Heart right ventricle (tissue), 16 donors: ENCODE data around the gene METTL15. TPM values are rescaled to one million over a fixed set of nuclear protein-coding genes. Genes with fewer than 3 reads are reported as not detected.

Source experiments
- ATAC-seq, 8 donors: fragments of 200-7000 bp; cut with Tn5 transposase; one replicate each; pipeline ENCODE4 v1.9.1; 2020; ENCODE audit warnings: mild to moderate bottlenecking in 8 of 8, moderate library complexity in 8 of 8, moderate number of reproducible peaks in 1 of 8
- DNase-seq, 2 donors: peaks; one replicate each; pipeline ENCODE4 v3.0.0-alpha.2; 2020
- H3K27ac ChIP-seq, 10 donors: fragments of 200-600 bp; sonication (generic) in 2 of 10; one replicate each; pipeline versions ENCODE4 v1.5.0 to v1.8.0; 2020 to 2022; ENCODE audit warnings: mild to moderate bottlenecking in 3 of 10
- H3K27me3 ChIP-seq, 7 donors: fragments of 200-600 bp; one replicate each; pipeline ENCODE4 v1.8.0; 2021 to 2022; ENCODE audit warnings: mild to moderate bottlenecking in 2 of 7
- H3K36me3 ChIP-seq, 9 donors: fragments of 200-600 bp; sonication (generic) in 1 of 9; one replicate each; pipeline versions ENCODE4 v1.5.0 to v1.8.0; 2020 to 2022; ENCODE audit warnings: mild to moderate bottlenecking in 2 of 9
- H3K4me1 ChIP-seq, 9 donors: fragments of 200-600 bp; sonication (generic) in 1 of 9; one replicate each; pipeline versions ENCODE4 v1.5.0 to v1.8.0; 2020 to 2022; ENCODE audit warnings: mild to moderate bottlenecking in 4 of 9
- H3K4me3 ChIP-seq, 10 donors: fragments of 200-600 bp; sonication (generic) in 2 of 10; one replicate each; pipeline versions ENCODE4 v1.5.0 to v1.8.0; 2020 to 2022; ENCODE audit warnings: mild to moderate bottlenecking in 7 of 10, moderate library complexity in 2 of 10
- H3K9me3 ChIP-seq, 11 donors: fragments of 200-600 bp in 10 of 11; sonication (generic) in 2 of 11; one replicate each; pipeline versions ENCODE4 v1.5.0 to v1.8.0; 2013 to 2022; ENCODE audit warnings: mild to moderate bottlenecking in 2 of 11, control low read depth in 1 of 11, moderate library complexity in 1 of 11
- WGBS, 2 donors: extraction: QIAGEN DNeasy Blood & Tissue Kit; methylation state at CpG; one replicate each; pipeline ENCODE4 v1.1.7; 2013; ENCODE audit warnings: inconsistent platforms in 1 of 2; 5-methylcytosine and 5-hydroxymethylcytosine counted together
- intact Hi-C, 10 donors: fragments of 100-400 bp; cut with DNase I; formaldehyde crosslinking; loops; one replicate each; pipeline versions ENCODE4 v1.11.1 to v1.14.2; 2022
- polyA plus RNA-seq, 2 donors: library from polyadenylated mRNA; stranded (reverse); fragments of 200-250 nt; gene quantifications; one replicate each; pipeline ENCODE4 v1.2.3, GENCODE V29; 2013
- total RNA-seq, 10 donors: library from RNA; stranded (reverse); fragmentation: NEBNext Ultra II Directional in 3 of 10; extraction: Animal tissue kit (Norgen Biotek cat#: 25700) in 3 of 10; gene quantifications; one replicate each; pipeline versions ENCODE4 v1.2.1 to v1.2.4, GENCODE V29; 2021 to 2023
- TF ChIP-seq, protein P1 (sequence below), 9 donors: fragments of 200-600 bp; sonication (generic) in 2 of 9; IDR thresholded peaks; one replicate each; pipeline versions ENCODE4 v1.5.0 to v1.8.0; 2021 to 2022; ENCODE audit warnings: antibody characterized with exemption in 9 of 9, mild to moderate bottlenecking in 5 of 9, moderate library complexity in 1 of 9
- donor health status: Arrhythmogenic right ventricular cardiomyopathy.
- donor health status: ischemic (EF 13 %, LVEDD 7.1; RV severe dilation, severe dysfunction).
- donor health status: healthy with polysubstance abuse.
- donor health status: DM: no; HTN: yes; CAD: no.
- donor health status: DM: no; HTN: no; CAD: no.
- donor health status: ischemic (EF 25% LVEDD 6.9; RV normal size, moderate dysfunction).
- donor health status: ischemic (EF 25% LVEDD 5.7; RV mildly dilated, moderate dysfunction).
- donor health status: healthy.
- donor health status: DM: yes; HTN: yes; CAD: no.
- donor health status: Ischemic cardiomyopathy.
- donor health status: ischemic (EF 35%, LVEDD 5.7; RV mildly dilated, moderate dysfunction).
- donor health status: nonischemic (EF 11% LVEDD 7.7; RV severe dilation, severe dysfunction).
- donor health status: DM: yes; HTN: yes; CAD: no.
- donor health status: PGD.
- donor health status: ischemic (EF 29% LVEDD 5.4; RV normal size, mild dysfunction).
- donor health status: nonischemic (EF 23%, LVEDD 6.1; RV moderate dilation, normal function).

METTL15 gene
- total and polyA plus RNA-seq, 12 donors, result 4.7 to 13.6 (median 11.8) TPM

GRCh38 chr11:28089378-28089777 is 18.8 kb upstream of the METTL15 start:
- ATAC-seq (no peak), DNase-seq (no peak)
- Histone ChIP-seq H3K4me3 (no peak overlapping the region), H3K9me3 (no peaks in the 10 kb centered on the region), H3K27me3 (no peaks in the 10 kb centered on the region), H3K36me3 (peaks cover 0 to 7% (median 0%) of the 10 kb centered on the region in 9 donors), H3K27ac (no peak overlapping the region), H3K4me1 (no peaks in the 10 kb centered on the region)
- 95 to 97% methylated on average over 5 of the region's 5 CpGs for WGBS, 2 donors
- intact Hi-C loops, result no loop called here
- TF ChIP-seq, protein P1, sequence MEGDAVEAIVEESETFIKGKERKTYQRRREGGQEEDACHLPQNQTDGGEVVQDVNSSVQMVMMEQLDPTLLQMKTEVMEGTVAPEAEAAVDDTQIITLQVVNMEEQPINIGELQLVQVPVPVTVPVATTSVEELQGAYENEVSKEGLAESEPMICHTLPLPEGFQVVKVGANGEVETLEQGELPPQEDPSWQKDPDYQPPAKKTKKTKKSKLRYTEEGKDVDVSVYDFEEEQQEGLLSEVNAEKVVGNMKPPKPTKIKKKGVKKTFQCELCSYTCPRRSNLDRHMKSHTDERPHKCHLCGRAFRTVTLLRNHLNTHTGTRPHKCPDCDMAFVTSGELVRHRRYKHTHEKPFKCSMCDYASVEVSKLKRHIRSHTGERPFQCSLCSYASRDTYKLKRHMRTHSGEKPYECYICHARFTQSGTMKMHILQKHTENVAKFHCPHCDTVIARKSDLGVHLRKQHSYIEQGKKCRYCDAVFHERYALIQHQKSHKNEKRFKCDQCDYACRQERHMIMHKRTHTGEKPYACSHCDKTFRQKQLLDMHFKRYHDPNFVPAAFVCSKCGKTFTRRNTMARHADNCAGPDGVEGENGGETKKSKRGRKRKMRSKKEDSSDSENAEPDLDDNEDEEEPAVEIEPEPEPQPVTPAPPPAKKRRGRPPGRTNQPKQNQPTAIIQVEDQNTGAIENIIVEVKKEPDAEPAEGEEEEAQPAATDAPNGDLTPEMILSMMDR (IDR thresholded peaks at IDR 0.05), result no peak

- Histone ChIP-seq H3K9me3 (no peaks in the 10 kb centered on the region), H3K4me1 (no peaks in the 10 kb centered on the region), H3K27me3 (no peaks in the 10 kb centered on the region), H3K27ac (no peak overlapping the region), H3K36me3 (peaks cover 0 to 7% (median 0%) of the 10 kb centered on the region in 9 donors), H3K4me3 (no peak overlapping the region)
- TF ChIP-seq, protein P1 (IDR thresholded peaks at IDR 0.05), result no peak
- intact Hi-C loops, result no loop called here
- WGBS, 2 donors, result 91 to 92% methylated on average over 2 of the region's 2 CpGs
- ATAC-seq (no peak), DNase-seq (no peak)
Measured at GRCh38 chr11:28090052-28090749, 18.0 kb upstream of the METTL15 start.

GRCh38 chr11:28092786-28093185 is 15.4 kb upstream of the METTL15 start:
- Histone ChIP-seq H3K27me3 (no peaks in the 10 kb centered on the region), H3K27ac (no peak overlapping the region), H3K36me3 (peaks cover 0 to 7% (median 0%) of the 10 kb centered on the region in 9 donors), H3K9me3 (no peaks in the 10 kb centered on the region), H3K4me1 (no peaks in the 10 kb centered on the region), H3K4me3 (no peak overlapping the region)
- intact Hi-C loops, result no loop called here
- TF ChIP-seq, protein P1 (IDR thresholded peaks at IDR 0.05), result no peak
- no peak for ATAC-seq
- DNase-seq, result no peak

GRCh38 chr11:28098257-28098656 is 9.9 kb upstream of the METTL15 start:
- H3K27me3 ChIP-seq, result no peaks in the 10 kb centered on the region
- no peaks in the 10 kb centered on the region for H3K4me1 ChIP-seq
- TF ChIP-seq, protein P1 (IDR thresholded peaks at IDR 0.05), result no peak
- H3K36me3 ChIP-seq, result no peaks in the 10 kb centered on the region
- H3K4me3 ChIP-seq, result no peak overlapping the region
- DNase-seq (peak in 1 of 2 donors; percentile 4), ATAC-seq (peak in 1 of 8 donors; percentile 75)
- no peak overlapping the region for H3K27ac ChIP-seq
- H3K9me3 ChIP-seq, result no peaks in the 10 kb centered on the region
- 29 to 37% methylated on average over 1 of the region's 1 CpG for WGBS, 2 donors
- intact Hi-C loops, result no loop called here
